H1 (cell line): ENCODE data around the gene HES2. TPM values are rescaled to one million over a fixed set of nuclear protein-coding genes. Genes with fewer than 3 reads are reported as not detected.

ENCODE experiments used
- ATF3 ChIP-seq: IDR thresholded peaks from 2 replicates; pipeline ENCODE4 v1.6.1; 2011; ENCODE audit warnings: low read depth, mild to moderate bottlenecking, low read length; ENCODE audit not compliant: insufficient read depth
- BACH1 ChIP-seq: IDR thresholded peaks from 2 replicates; pipeline ENCODE4 v1.6.1; 2012; ENCODE audit warnings: low read length, improper control_type of control experiment
- BRCA1 ChIP-seq: IDR thresholded peaks from 2 replicates; pipeline ENCODE4 v1.6.1; 2012; ENCODE audit warnings: low read depth, low read length, improper control_type of control experiment
- CBX5 ChIP-seq: fragments of 300-800, 300-1000 bp; sonication (generic); IDR thresholded peaks from 2 replicates; pipeline ENCODE4 v1.7.1; 2016; ENCODE audit warnings: antibody characterized with exemption, low read length, low read depth
- CHD7 ChIP-seq: fragments of 300-600 bp; sonication (generic); IDR thresholded peaks from 2 replicates; pipeline ENCODE4 v1.7.1; 2012; ENCODE audit warnings: low read length, moderate library complexity, mild to moderate bottlenecking, inconsistent platforms; ENCODE audit not compliant: insufficient replicate concordance
- FOSL1 ChIP-seq: IDR thresholded peaks from 2 replicates; pipeline ENCODE4 v1.6.1; 2011; ENCODE audit warnings: mild to moderate bottlenecking, low read depth, low read length, moderate library complexity; ENCODE audit not compliant: insufficient read depth
- KDM4A ChIP-seq: IDR thresholded peaks from one replicate; pipeline ENCODE4 v1.7.1; 2012; ENCODE audit warnings: low read depth, mild to moderate bottlenecking, moderate library complexity, low read length, inconsistent platforms; ENCODE audit not compliant: severe bottlenecking
- SAP30 ChIP-seq: fragments of 300-600 bp; sonication (generic); IDR thresholded peaks from 2 replicates; pipeline ENCODE4 v1.7.1; 2012; ENCODE audit warnings: low read length, moderate library complexity, mild to moderate bottlenecking, inconsistent platforms; ENCODE audit not compliant: insufficient read depth, insufficient replicate concordance
- SIX5 ChIP-seq: IDR thresholded peaks from 2 replicates; pipeline ENCODE4 v1.6.1; 2011; ENCODE audit warnings: mild to moderate bottlenecking, low read depth, low read length
- SP2 ChIP-seq: IDR thresholded peaks from 2 replicates; pipeline ENCODE4 v1.6.1; 2012; ENCODE audit warnings: mild to moderate bottlenecking, low read length, inconsistent platforms
- SRF ChIP-seq: IDR thresholded peaks from 2 replicates; pipeline ENCODE4 v1.6.1; 2011; ENCODE audit warnings: mild to moderate bottlenecking, low read depth, low read length, moderate library complexity
- YY1 ChIP-seq: IDR thresholded peaks from 2 replicates; pipeline ENCODE4 v1.6.1; 2011; ENCODE audit warnings: low read depth, mild to moderate bottlenecking, low read length
- polyA plus RNA-seq, 7 experiments: library from polyadenylated mRNA; depleted of rRNA in 3 of 7; stranded (reverse) in 5 of 7; unstranded in 2 of 7; fragments of >200 nt in 5 of 7; fragments of 200-250 nt in 2 of 7; gene quantifications; 1 replicate in 5 of 7; 2 replicates in 1 of 7; 4 replicates in 1 of 7; pipeline versions ENCODE4 v1.2.1 to v1.2.3, GENCODE V29; 2011 to 2013; ENCODE audit warnings: missing spikeins in 2 of 7, mixed read lengths in 2 of 7
- total RNA-seq: library from RNA; stranded (reverse); fragmentation: NEBNext Ultra II Directional; extraction: Animal tissue kit (Norgen Biotek cat#: 25700); gene quantifications from 2 replicates; pipeline ENCODE4 v1.2.1, GENCODE V29; 2021

HES2 gene
- total and polyA plus RNA-seq, 2 of the 8 experiments (the other 6 are each of a cell fraction or from before 2014, with no cell fraction given): 0.15 to 0.53 TPM

GRCh38 chr1:6384135-6384534 lies 35.6 kb downstream of the HES2 start (continued):
- TF ChIP-seq CHD7: no peak
- TF ChIP-seq SIX5: no peak
- TF ChIP-seq SRF: no peak
- TF ChIP-seq BACH1: no peak
- TF ChIP-seq YY1: no peak
- no peak for TF ChIP-seq SAP30
- no peak for TF ChIP-seq BRCA1
- TF ChIP-seq FOSL1: no peak
- no peak for TF ChIP-seq ATF3
- TF ChIP-seq CBX5: no peak
- TF ChIP-seq KDM4A: no peak
- no peak for TF ChIP-seq SP2
